ENCODE measurements around the gene NELFA. TPM values are rescaled to one million over a fixed set of nuclear protein-coding genes. Genes with fewer than 3 reads are reported as not detected.

The NELFA gene
- total and polyA plus RNA-seq, 8 donors, result 5.8 to 82.9 (median 20.1) TPM

GRCh38 chr4:1973661-1974060 is 35.1 kb downstream of the NELFA start:
- TF ChIP-seq EP300 (IDR thresholded peaks at IDR 0.05) (no peak), POLR2AphosphoS5 (IDR thresholded peaks at IDR 0.05) (no peak), POLR2A (IDR thresholded peaks at IDR 0.05) (no peak), CTCF (IDR thresholded peaks at IDR 0.05) (no peak)
- no peaks in the 10 kb centered on the region for H3K9me3 ChIP-seq
- H3K36me3 ChIP-seq, result peaks cover 33 to 100% (median 92%) of the 10 kb centered on the region in 4 donors
- no peak overlapping the region for H3K4me3 ChIP-seq
- no peak for DNase-seq
- no peaks in the 10 kb centered on the region for H3K4me1 ChIP-seq
- intact Hi-C loops (cut with DNase I; ENCODE audit: low total_unique reads), result no loop called here
- no peaks in the 10 kb centered on the region for H3K27me3 ChIP-seq
- WGBS, 5 donors, result 86 to 92% (median 88%) methylated on average over 15 to 18 of the region's 18 CpGs
- no peak overlapping the region for H3K27ac ChIP-seq

- no peak for TF ChIP-seq POLR2A (IDR thresholded peaks at IDR 0.05)
- TF ChIP-seq EP300 (IDR thresholded peaks at IDR 0.05), result no peak
- TF ChIP-seq POLR2AphosphoS5 (IDR thresholded peaks at IDR 0.05), result no peak
- no peak for DNase-seq
- Histone ChIP-seq H3K4me1 (no peaks in the 10 kb centered on the region), H3K4me3 (no peak overlapping the region), H3K27ac (no peak overlapping the region), H3K36me3 (peaks cover 30 to 99% (median 92%) of the 10 kb centered on the region in 4 donors), H3K27me3 (no peaks in the 10 kb centered on the region), H3K9me3 (no peaks in the 10 kb centered on the region)
- 89 to 95% (median 94%) methylated on average over 12 of the region's 12 CpGs for WGBS, 5 donors
- intact Hi-C loops (cut with DNase I; ENCODE audit: low total_unique reads), result no loop called here
These were observed 35.6 kb downstream of the NELFA start for GRCh38 chr4:1973218-1973617.

GRCh38 chr4:1972414-1972813 is 36.4 kb downstream of the NELFA start:
- TF ChIP-seq POLR2A (IDR thresholded peaks at IDR 0.05) (no peak), EP300 (IDR thresholded peaks at IDR 0.05) (no peak), CTCF (IDR thresholded peaks at IDR 0.05) (no peak), POLR2AphosphoS5 (IDR thresholded peaks at IDR 0.05) (no peak)
- H3K27ac ChIP-seq, result no peak overlapping the region
- H3K36me3 ChIP-seq, result peaks cover 30 to 99% (median 88%) of the 10 kb centered on the region in 4 donors
- DNase-seq, result no peak
- intact Hi-C loops (cut with DNase I; ENCODE audit: low total_unique reads), result no loop called here
- WGBS, 5 donors, result 89 to 92% (median 91%) methylated on average over 10 of the region's 10 CpGs
- no peaks in the 10 kb centered on the region for H3K27me3 ChIP-seq
- H3K4me3 ChIP-seq, result no peak overlapping the region
- no peaks in the 10 kb centered on the region for H3K9me3 ChIP-seq
- no peaks in the 10 kb centered on the region for H3K4me1 ChIP-seq

- 81 to 86% (median 85%) methylated on average over 16 of the region's 16 CpGs for WGBS, 5 donors
- no peak overlapping the region for H3K27ac ChIP-seq
- H3K27me3 ChIP-seq, result no peaks in the 10 kb centered on the region
- intact Hi-C loops (cut with DNase I; ENCODE audit: low total_unique reads), result no loop called here
- no peak for TF ChIP-seq CTCF (IDR thresholded peaks at IDR 0.05)
- TF ChIP-seq EP300 (IDR thresholded peaks at IDR 0.05), result no peak
- no peak for TF ChIP-seq POLR2AphosphoS5 (IDR thresholded peaks at IDR 0.05)
- no peak for TF ChIP-seq POLR2A (IDR thresholded peaks at IDR 0.05)
- H3K36me3 ChIP-seq, result peaks cover 23 to 91% (median 80%) of the 10 kb centered on the region in 4 donors
- no peak for DNase-seq
- H3K4me3 ChIP-seq, result no peak overlapping the region
- no peaks in the 10 kb centered on the region for H3K4me1 ChIP-seq
- no peaks in the 10 kb centered on the region for H3K9me3 ChIP-seq
These were observed 37.1 kb downstream of the NELFA start for GRCh38 chr4:1971456-1972200.

- DNase-seq, result no peak
- intact Hi-C loops (cut with DNase I; ENCODE audit: low total_unique reads), result no loop called here
- no peak overlapping the region for H3K4me3 ChIP-seq
- H3K36me3 ChIP-seq, result peaks cover 17 to 85% (median 73%) of the 10 kb centered on the region in 4 donors
- H3K9me3 ChIP-seq, result no peaks in the 10 kb centered on the region
- H3K27ac ChIP-seq, result no peak overlapping the region
- WGBS, 5 donors, result 91 to 97% (median 94%) methylated on average over 6 of the region's 6 CpGs
- no peaks in the 10 kb centered on the region for H3K27me3 ChIP-seq
- no peak for TF ChIP-seq EP300 (IDR thresholded peaks at IDR 0.05)
- no peak for TF ChIP-seq POLR2A (IDR thresholded peaks at IDR 0.05)
- TF ChIP-seq CTCF (IDR thresholded peaks at IDR 0.05), result no peak
- TF ChIP-seq POLR2AphosphoS5 (IDR thresholded peaks at IDR 0.05), result no peak
- no peaks in the 10 kb centered on the region for H3K4me1 ChIP-seq
These were observed 37.8 kb downstream of the NELFA start for GRCh38 chr4:1970926-1971325.
